Peyer's patch (tissue), 4 donors: ENCODE data around the gene CCDC192.

Experiments used
- CTCF ChIP-seq, 6 experiments: fragments of 450-650 bp in 4 of 6; fragments of 200-600 bp in 2 of 6; sonication (generic) in 1 of 6; IDR thresholded peaks; one replicate each; pipeline ENCODE4 v1.5.1; 2017 to 2019; ENCODE audit warnings: antibody characterized with exemption in 6 of 6, mild to moderate bottlenecking in 3 of 6, moderate library complexity in 1 of 6
- POLR2A ChIP-seq, 2 donors: fragments of 450-650 bp; IDR thresholded peaks; one replicate each; pipeline ENCODE4 v1.5.1; 2017; ENCODE audit warnings: antibody characterized with exemption in 2 of 2, mild to moderate bottlenecking in 2 of 2, moderate library complexity in 2 of 2

GRCh38 chr5:127810017-127810416 is 106.8 kb downstream of the CCDC192 start:
- TF ChIP-seq POLR2A (IDR thresholded peaks at IDR 0.05), result no peak
- no peak for TF ChIP-seq CTCF (IDR thresholded peaks at IDR 0.05)
